NCI-H345 (cell line): ENCODE measurements around the gene MAST4.
A peak's percentile ranks its signal among the peaks of the same experiment; 100 is the strongest.
"Not testable (repeated sequence)": the region's sequence is repeated elsewhere in the genome, so short reads cannot be mapped to it uniquely, and the experiment has no call there.

Experiments
- DNase-seq: peaks from one replicate; lab custom pipeline; 2025; lab: John Stamatoyannopoulos, UW

The MAST4 gene

DNA sequence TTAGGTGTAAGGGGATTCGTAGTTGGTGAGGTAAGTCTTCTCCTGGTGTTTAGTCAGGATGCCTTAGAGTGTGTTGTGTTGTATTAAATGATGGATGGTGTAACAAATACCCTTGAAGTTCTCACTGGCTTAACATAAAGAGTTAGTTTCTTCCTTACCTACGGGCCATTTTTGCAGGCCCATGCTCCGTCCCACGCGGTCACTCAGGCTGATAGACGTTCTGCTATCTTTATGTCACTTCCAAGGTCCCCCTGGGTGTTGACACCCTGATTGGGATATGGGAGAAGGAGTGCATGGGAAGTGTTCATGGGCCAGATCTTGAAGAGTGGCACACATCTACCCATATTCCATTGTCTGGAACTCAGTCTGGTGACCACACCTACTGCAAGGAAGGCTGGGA is 214.0 kb downstream of the MAST4 start:
- no peak for DNase-seq

DNA sequence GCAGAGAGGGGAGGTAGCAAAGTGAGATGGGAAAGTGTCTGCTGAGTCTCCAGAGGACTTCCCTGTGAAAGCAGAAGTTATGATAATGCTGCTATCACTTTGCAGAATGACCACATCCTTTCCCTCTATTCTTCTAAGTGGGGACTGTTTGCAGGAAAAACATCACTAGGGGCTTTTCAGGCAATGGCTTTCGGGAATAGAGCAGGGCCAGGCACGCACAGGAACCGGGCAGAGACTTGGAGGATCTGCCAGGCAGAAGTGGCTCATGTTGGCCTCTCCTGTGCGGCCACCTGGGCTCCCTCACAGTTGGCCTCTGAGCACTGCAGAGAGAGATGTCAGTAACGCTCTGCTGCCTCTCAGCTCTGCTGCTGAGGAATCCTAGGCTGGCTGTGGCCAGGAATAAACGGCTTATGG is 214.7 kb downstream of the MAST4 start:
- no peak for DNase-seq

DNA sequence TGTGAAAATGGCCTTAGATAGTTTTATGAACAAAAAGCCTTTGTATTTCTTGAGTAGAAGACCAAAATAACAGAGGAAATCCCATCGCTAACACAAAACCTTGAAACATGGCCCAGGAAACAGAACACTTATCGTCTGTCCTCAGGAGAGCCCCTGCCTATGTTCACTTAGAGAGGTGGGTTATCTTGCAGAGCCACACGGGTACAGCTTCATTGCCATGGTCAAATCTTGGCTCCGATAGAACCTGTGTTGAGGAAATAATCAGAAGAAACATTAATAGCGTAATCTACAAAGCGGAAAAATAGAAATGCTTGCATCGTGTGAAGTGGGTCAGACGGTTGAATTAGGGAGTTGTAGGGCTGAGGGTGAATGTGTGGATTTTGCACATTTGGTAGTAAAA is 216.1 kb downstream of the MAST4 start:
- DNase-seq: no peak

DNA sequence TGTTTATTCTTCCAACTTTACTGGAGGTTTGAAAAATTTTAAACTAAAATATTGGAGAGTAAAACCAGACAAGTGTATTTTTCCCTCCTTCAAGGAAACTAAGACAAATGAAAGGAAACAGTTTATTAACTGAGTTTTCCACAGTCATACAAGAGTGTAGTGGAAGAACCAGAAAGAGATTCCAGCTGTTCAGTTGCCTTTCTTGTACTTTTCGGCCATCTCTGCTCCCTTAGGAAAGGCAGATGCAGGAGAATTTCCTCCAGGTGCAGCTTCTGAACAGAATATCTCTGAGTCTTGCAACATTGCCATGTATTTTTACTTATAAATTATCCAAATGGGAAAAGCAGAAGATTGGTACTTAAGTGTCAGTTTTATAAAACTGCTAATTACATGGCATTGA is 217.1 kb downstream of the MAST4 start:
- no peak for DNase-seq

DNA sequence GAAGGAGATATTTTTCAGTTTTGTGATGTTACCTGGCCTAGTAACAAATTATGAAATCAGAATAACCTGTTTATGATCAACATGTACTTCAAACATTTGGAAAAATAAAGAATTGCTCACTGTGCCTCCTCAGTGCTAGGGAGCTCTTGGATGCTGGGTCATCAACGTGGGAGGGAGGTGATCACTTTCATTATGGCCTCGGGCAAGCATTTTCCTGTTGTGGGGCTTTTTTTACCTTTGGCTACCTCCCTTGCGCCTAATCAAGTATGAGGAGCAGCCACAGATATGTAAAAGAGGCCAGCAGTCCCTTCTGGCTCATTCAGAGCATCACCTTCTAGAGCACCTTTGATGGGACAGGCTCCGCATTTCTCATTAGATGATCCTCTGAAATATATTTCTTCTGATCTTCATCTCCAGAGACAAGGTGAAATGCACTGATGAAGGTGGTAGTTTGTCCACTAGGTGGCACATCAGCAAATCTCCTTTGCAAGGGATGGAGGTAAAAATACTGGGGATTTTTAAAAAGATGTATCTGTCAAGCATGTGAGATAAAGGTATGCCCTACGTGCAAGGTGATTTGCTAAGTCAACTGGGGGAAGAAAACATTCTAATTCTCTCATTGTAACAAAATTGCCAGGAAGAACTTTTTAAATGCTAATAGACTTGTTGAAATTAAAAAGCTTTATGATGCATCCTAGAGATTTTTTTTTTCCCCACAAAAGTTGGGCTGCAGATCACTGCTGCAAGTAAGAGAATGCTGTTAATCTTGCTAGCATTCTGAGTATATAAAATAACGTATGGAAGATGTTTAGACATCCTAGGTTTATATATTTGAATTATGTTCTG is 218.2 kb downstream of the MAST4 start:
- peak; percentile 13 for DNase-seq

DNA sequence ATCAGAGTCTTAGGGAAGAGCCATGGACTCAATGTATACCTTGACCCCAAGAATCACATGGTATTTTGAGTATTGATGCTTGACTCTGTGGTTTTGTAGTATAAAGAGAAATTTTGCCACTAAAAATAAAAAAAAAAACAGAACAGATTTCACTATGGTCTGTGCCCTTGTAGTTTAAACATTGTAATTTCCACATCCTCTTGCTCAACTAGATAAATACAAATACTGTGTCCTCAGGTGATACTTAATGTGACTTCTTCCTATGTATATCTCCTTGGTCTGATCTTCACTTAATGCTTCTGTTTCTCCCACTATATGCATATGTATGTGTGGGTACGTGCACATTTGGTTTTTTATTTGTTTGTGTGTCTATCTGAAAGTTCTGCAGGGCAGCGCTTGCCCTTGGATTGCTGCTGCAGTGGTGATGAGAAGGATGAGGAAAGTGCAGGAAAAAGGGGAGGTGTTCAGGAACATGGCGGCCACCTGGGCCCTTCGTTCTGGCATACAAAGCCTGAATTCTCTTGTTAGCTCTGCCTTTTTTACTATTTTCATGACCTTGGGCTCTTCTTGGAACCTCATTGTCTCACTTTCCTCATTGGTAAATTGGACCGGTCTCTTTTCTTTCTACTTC is 222.2 kb downstream of the MAST4 start:
- DNase-seq: no peak

DNA sequence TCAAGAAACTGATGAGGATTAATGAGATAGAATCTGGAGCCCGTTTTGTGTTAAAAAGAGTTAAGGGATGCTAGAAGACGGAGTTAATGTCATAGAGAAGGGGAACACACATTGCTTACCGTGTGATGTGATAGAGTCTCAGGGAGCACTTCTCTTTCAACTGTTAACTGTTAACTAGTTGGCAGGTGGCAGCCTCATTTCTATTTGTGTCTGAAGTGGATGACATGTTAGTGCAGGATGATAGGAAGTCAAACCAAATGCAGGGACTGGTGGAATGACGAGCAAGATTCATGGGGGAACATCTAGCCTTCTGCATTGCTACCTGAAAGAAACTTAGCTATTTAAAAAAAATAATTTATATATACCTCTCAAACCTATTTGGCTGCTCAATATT is 222.7 kb downstream of the MAST4 start:
- DNase-seq: no peak

DNA sequence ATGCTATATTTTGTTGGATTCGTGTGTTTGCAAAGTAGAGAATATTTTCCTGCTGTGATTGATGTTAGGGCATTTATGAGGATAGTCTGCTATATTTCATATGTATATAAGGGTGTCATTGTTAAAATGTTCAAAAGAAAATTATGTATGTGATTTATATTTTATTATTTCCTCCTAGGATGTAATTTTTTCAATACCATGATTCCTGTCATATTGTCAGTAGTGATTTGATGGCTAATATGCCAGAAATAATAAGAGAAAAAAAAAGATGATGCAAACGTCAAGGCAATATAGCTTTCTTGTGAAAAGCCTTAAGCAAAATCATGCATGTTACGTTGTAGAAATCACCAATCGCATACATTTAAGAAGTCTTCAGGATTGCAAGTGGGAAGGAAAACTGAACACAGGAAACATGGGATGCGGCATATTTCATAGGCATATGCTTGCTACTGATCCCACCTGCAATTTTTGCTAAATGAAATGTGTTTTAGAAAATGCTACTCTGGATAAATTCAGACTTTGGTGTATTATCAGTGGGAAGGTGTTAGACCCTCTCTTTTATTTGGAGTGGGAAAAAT is 224.5 kb downstream of the MAST4 start:
- no peak for DNase-seq

DNA sequence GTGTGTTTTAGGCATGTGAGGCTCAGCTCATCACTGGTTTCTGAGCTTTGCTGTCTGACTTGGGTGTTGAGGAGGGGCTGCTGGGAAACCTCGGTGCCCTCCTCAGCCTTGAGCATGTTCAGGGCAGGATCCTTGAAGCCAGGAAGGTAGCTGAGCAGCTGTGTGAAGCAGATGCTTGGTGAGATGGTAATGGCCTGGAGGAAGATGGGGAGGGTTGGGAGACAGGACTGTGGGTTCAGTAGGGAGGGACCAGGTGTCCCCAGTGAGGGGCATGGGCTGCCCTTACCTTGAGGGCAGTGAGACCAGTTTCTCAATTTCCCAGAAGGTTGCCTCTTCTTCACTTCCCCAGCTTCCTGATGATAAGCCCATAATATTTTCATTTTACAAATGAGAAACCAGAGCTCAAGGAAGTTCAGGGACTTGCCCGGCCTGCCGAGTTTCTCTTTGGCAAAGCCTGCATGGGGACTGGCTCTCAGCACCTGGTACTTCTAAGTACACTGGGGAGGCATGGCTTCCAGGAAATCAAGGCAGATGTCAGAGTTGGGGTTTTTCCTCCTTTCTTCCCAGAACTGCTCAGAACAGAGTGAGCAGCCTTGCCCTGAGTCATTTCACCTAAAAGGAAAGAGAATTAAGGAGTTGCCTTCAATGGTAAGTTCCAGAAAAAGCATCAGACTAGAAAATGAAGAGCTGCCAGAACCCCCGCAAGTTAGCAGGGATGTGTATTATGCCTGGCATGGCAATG is 225.7 kb downstream of the MAST4 start:
- no peak for DNase-seq

DNA sequence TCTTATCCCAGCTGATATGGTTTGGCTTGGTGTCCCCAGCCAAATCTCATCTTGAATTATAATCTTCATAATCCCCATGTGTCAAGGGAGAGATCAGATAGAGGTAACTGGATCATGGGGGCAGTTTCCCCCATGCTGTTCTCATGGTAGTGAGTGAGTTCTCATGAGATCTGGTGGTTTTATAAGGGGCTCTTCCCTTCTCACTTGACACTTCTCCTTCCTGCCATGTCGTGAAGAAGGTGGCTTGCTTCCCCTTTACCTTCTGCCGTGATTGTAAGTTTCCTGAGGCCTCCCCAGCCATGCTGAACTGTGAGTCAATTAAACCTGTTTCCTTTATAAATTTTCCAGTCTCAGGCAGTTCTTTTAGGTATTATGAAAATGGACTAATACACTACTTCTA is 226.7 kb downstream of the MAST4 start:
- not testable (repeated sequence) for DNase-seq

DNA sequence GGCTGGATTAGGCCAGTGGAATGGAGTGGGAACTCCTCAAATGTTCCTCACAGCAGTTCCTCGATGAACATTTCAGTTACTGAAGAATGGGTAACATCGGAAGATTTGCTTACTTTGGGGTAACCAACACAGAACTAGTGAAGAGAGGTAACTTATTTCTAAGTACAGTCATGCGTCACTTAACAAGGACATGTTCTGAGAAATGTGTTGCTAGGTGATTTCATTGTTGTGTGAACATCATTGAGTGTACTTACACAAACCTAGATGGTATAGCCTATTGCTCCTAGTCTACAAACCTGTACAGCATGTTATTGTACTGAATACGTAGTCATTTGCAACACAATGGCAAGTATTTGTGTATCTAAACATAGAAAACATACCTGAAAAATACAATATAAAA is 228.3 kb downstream of the MAST4 start:
- DNase-seq: no peak

DNA sequence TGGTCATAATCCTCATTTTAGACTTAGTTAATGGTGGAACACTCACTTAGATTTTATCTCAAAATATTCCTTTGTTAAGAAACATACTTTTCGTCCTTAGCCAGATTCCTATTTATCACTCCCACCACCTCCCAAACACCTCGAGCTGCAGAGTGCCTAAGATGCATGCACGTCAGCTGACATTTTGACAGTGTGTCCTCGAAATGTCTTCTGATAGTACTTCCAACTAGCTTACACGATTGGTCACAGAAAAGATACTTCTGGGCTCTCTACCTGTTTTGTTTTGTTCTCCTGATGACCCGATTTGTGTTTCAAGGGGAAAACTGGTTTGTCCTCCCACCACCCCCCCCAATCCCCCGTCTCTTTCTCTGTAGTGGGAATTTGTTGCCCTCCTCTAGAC is 230.1 kb downstream of the MAST4 start:
- DNase-seq: no peak

DNA sequence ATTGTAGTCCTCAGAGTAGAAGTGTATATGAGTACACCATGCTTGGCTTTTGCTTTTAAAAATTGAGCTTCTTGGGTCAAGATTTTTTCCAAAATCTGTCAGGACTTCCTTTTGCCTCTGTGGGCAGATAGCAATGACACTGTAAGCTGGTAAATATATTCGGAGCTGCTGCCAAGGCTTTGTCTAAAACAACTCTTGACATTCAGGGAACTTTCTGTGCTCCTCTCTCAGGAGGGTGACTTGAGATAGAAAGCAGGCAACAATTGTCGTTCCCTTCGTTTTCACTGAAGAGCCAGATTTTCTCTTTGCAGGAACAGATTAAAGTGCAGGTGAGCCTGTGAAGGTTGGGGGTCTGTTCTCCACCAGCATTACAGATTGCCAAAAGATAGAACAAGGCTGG is 230.5 kb downstream of the MAST4 start:
- no peak for DNase-seq

DNA sequence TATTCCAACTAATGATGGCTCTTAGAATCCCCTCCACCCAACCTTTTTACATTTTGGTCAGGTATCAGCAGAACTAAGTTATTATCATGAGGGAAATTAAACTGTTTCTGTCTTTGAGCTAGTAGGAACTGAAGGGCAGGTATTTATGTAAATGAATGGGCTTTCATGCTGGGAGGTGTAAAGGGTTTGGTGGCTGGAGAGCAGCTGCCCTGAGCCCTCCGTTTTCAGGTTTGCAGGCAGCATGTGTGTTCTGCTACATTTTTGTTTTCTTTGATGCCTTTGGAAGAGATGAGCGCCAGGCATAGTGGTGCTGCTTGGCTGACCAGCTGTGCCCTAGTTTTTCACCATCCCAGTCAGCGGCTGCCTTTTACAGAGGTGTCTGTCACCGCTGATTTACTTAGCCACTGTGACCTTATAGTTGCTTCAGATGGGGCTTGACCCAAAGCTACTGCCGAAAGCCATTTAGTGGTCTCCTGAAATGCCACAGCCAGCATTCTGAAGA is 231.9 kb downstream of the MAST4 start:
- DNase-seq: no peak

DNA sequence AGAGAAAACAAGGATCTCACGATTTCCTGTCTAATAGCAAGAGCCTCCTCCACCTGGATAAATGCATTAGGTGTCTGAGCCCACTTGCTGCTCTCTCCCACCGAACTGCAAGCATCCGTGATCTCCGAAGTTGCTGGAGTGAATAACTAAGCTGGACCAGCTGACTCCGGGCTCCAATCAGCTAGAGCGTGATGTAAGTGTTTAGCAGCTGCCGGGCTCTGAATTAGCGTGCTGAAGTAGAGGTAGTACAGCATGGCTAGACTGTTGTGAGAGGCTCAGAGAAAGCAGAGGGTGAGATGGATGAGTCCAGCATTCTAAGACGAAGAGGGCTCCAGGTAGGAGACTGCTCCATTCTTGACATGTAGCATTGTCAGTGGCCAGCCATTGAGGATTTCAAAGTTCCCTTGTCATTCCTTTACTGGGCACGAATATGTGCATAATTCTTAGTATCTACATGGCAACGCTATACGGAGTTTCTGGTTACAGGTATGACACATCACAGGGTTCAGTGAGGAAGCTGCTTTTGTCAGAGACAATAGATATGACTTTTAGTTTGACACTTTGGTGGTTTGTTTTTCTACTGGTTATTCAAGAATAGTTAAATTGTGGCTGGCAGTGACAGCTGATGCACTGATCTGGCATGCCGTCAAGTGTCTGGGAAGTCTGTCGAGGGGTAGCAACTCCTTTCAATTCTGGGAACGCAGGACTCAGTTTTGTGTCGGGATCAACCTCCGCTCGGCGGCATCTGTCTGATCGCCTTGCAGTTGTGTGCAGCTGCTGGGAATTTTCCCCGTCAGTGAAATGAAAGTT is 232.6 kb downstream of the MAST4 start:
- DNase-seq: no peak

DNA sequence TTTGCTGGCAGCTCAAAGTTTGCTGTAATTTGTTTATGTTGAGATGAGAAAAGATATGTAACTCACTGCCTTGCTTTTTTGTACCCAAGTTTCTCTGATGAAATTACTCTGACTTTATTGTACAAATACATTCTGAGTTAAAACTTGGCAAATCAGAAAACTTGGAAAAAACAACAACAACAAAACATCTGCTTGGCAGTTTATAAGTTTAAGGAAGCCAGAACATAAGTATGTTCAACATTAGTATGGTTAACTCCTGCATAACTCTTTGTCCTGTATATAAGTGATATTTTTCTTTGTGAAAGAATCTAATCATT is 233.1 kb downstream of the MAST4 start:
- DNase-seq: no peak

DNA sequence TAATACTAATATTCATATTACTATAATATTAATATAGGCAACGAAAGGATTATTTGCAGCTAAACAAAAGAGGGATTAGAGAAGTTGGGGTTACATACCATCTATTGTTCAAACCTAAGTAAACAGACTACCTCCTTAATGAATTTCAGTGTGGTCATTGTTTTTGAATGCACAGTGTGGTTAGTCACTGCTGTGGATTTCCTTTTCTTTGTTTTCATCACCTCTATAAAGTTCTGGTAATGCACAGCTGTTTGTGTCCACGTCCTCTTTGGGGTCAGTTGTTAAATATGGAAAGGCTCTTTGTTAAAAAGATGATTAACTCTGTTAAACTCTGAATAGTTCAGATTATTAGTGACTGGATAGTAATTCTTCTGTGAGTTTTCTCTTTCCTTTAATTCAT is 233.6 kb downstream of the MAST4 start:
- DNase-seq: no peak

DNA sequence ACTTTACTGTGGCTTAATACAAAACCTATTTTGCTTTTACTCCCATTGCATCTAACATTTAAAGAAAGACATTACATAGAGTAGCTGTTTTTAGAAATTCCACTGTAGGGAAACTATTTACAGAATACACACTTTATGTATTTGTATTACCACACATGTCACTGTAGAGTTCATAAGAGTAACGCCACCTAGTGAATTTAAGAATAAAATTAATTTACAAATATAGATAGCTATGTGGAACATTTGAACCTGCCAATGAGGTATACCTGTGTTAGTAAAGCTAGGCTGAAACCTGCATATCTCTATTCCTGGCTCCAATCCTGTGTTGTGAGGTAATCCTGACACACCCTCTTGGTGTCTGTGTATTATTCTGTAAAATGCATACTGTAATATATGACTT is 234.4 kb downstream of the MAST4 start:
- no peak for DNase-seq

DNA sequence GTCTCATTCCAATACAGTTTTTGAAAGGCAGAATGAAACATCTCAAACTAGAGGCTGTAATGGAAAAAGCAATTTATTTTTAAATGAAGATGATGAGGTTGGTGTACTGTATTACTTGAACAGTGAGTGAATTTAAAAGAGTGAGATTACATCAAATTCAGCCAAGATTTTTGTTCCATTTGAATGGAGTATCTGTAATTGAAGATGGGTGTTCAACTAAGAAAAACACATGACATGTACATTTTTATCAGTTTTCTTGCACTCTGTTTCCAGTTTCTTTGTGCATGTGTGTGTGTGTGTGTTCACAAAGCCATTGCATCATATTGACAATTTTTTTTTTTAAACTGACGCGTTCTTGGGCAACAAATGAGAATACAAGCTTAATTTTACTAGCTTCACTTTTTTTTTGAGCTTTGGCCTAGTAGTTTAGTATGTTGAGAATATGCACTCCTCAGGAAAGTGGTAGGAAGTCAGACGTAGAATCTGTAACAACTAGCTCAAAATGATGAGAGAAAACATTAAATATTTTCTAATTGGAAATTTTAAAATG is 243.5 kb downstream of the MAST4 start:
- no peak for DNase-seq

DNA sequence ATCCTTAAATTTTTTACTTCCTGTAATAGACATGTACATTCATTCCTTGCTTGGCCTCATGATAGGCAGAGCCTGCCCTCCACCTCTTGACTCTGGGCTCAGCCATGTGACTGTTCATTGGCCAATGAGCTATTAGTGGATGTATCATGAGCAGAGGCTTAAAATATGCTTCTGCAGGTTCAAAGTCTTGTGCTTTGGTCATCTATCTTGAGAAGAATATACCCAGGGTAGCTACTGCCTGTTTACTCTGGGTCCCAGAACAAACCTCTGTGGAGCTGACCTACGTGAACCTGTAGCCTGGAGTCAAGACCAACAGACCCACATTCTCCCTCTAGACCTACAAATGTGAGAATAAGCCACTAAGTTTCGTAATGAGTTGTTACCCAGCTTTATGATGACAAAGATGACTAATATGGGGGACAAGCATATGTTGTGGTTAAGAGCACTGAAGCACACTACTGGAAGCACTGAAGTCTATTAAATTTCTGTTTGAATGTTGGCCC is 244.4 kb downstream of the MAST4 start:
- DNase-seq: no peak

DNA sequence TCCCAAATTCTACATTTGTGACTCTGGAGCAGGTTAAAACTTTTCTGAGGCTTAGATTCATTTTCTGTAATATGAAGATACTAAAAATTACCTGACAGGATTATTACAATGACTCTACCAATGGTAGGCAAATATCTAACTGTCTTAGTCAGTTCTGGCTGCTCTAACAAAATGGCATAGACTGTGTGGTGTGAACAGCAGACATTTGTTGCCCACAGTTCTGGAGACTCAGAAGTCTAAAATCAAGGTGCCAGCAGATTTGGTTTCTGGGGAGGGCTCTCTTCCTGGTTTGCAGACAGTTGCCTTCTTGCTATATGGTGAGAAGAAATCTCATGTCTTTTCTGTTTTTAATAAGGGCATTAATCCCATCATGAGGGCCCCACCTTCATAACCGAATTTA is 245.1 kb downstream of the MAST4 start:
- no peak for DNase-seq
